GM18861 (cell line): ENCODE data around the gene HRAS.
A peak's percentile ranks its signal among the peaks of the same experiment; 100 is the strongest.

Source experiments
- ATAC-seq: cut with Tn5 transposase; IDR thresholded peaks from one replicate; pipeline ENCODE4 v1.9.1; 2021; ENCODE audit not compliant: unreplicated experiment

HRAS gene

DNA sequence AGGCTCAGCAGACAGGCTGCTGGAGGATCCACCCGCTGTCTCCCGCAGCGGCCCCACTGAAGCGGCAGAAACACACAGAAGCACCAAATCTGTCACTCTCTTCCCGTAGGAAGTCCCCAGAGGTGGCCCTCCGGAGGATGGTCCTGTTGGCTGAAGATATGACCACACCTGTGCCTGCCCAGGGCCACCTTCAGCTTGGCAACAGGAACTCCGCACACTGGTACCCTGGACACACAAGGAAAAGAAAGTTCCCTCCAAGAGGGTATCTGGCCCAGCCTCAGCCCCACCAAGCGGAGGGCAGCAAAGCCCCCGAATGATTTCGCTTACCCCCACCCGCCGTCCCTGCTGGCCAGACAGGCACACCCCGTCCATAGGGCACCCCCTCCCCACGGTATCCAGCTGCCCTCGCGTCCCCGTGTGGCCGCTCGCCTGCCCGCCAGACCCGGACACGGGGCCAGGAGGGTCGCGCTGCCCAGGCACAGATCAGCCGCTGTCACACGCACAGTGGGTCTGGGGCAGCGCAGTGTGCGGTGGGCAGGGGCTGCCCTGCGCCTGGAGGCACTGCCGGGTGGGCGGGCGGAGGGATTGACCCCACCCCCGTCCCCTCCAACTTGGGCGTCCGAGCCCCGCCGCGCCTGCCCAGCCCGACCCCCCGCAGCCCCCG is 32.4 kb upstream of the HRAS start:
- peak; percentile 5 for ATAC-seq

DNA sequence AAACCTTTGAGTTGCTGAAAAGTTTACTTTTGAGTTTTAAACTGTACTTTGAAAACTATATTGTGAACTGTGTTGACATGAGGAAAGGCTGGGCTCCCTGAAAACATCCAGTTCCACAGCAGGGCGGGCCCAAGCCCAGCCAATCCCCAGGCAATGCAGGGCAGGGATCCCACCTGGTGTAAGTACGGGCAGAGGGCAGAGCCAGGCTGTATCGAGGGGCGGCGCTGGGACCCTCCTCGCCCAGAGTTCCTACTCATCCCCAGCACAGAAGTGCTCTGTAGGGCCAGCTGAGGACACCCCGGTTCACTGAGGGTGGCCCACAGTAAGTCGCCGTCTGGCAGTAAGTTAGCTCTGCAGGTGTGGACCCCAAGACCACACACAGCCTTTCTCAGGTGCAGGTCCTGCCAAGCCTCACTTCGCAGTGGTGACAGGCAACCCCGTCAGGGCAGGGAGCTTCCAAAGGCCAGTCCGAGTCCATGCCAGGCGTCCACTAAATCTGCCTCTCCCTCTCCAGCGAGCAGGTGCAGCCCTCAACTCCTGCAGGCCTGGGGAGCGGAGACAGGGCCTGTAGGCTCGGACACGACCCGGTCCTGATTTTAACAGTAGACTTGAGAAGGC is 31.7 kb upstream of the HRAS start:
- no peak for ATAC-seq

DNA sequence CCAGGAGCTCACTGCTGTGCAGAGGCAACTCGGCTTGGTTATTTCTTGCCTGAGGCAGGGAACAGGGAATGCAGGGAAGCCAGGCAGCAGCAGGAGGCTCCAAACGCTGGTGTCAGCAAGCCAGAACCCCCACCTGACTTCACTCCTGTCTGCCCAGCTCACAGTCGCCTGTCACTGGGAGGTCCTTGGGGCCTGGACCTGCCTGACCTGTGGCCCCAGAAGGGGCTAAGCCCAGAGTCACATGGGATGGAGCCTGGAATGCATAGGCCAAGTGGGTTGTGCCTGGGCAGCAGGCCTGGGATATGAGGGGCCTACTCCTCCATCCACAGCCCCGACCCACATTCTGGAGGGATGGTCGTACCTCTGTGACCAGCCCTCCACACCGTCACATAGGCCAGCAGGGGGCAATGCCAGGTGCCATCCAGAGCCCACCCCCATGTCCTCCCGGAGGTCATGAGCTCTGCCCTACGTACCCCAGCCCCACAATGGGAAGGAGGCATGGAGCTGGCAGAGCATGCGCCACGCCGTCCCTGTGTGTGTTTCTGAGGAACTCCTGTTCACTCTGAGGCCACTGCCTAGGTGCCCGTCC is 30.6 kb upstream of the HRAS start:
- no peak for ATAC-seq

DNA sequence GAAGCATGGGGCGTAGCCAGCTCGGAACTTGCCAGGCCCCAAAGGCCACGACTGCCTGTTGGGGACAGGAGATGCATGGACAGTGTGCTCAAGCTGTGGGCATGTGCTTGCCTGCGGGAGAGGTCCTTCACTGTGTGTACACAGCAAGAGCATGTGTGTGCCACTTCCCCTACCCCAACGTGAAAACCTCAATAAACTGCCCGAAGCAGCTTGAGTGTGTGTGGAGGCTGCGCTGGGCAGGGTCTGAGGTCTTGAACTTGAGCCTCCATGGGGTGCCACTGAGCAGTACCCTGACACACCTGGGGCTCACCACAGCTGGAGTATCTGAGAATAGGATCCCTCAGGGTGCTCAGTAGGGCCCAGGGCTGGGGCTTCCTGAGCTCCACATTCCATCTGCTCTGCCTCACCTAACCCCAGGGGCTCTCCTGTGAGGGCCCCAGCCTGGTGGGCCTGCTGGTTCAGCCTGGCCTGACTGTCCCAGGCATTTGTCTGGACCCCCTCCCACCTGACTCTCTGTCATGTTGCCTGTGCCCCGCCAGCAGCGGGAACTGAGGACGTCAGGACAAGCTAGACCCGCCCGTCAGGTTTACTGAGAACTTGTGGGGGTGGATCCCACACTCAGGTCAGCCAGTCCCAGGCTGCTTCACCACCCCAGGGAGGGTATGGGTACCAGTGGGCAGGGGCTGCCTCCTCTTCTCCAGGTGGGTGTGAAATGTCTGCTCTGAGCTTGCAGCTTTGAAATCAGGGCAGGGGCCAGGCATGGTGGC is 28.6 kb upstream of the HRAS start:
- no peak for ATAC-seq

- no peak for ATAC-seq
These were observed 27.9 kb upstream of the HRAS start for GRCh38 chr11:563066-563811.

DNA sequence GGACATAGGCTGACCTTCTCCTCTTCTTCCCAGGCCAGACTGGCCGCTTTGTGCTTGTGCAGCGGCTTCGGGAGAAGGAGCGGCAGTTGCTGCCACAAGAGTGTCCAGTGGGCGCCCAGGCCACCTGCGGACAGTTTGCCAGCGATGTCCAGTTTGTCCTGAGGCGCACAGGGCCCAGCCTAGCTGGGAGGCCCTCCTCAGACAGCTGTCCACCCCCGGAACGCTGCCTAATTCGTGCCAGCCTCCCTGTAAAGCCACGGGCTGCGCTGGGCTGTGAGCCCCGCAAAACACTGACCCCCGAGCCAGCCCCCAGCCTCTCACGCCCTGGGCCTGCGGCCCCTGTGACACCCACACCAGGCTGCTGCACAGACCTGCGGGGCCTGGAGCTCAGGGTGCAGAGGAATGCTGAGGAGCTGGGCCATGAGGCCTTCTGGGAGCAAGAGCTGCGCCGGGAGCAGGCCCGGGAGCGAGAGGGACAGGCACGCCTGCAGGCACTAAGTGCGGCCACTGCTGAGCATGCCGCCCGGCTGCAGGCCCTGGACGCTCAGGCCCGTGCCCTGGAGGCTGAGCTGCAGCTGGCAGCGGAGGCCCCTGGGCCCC is 26.8 kb upstream of the HRAS start:
- no peak for ATAC-seq

DNA sequence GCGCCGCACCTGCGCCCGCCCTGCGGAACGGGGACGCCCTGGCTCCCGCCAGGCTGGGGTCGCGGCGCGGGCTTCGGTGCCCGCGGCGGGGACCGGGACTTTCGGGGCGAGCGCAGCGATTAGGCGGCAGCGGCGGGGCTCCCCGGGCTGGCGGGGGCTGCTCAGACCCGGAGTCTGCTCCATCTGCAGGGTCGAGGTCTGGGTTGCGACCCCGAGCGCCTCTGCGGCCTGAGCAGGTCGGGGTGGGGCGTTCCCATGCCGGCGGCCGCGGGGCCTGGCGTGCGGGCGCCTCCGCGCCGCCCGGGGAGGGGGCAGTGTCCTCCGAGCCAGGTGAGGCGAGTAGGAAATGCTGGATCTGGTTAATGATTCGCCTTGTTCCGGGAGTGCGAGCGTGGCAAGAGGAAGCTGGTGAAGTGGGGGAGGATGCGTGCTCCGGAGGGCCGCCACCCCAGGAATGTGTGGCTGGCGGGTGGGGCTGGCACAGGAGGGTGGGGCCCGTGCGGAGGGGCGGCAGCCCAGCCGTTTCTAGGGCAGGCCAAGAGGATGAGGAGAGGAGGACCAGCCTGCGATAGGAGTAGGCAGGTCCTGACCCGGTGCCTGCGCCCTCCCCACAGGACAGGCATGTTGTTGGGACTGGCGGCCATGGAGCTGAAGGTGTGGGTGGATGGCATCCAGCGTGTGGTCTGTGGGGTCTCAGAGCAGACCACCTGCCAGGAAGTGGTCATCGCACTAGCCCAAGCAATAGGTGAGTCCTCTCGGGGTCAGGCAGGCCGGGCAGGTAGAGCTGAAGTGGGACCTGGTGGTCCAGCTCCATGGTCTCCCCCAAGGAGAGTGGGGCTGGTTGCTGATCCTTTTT is 26.0 kb upstream of the HRAS start:
- peak; percentile 21 for ATAC-seq

- ATAC-seq, result peak; percentile 57
These were observed 25.1 kb upstream of the HRAS start, which contains the start of the genes LMNTD2 and RASSF7 for GRCh38 chr11:560305-561147. TSS of gene LMNTD2 (minus strand) at chr11:560738. CDS start at chr11:560716, 22 bp downstream. TSS of gene RASSF7 (plus strand) at chr11:560970. CDS start at chr11:561769, 799 bp downstream.

DNA sequence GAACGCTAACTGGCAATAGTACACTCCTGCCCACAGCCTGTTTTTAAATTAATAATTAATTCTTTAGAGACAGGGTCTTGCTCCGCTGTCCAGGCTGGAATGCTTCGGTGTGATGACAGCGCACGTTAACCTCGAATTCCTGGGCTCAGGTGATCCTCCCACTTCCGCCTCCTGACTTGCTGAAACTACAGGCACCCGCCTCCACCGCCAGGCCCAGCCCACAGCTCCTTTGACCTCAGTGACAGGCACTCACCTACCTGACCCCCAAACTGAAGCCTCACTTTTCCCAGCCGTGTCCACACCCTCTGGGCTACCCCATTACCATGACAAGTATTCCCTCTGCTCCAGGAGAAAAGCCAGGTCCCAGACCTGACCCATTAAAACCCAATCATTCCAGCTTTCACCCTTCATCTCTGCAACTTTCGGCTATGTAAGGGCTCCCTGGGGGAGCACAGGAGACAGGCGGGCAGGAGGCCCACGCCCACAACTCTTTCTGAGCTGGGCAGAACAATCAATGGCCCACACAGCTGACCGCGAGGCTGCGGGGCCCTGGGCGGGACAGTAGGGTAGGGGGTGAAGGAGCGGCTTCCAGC is 24.4 kb upstream of the HRAS start:
- ATAC-seq, result no peak

GRCh38 chr11:559020-559620 is 23.7 kb upstream of the HRAS start:
- no peak for ATAC-seq

DNA sequence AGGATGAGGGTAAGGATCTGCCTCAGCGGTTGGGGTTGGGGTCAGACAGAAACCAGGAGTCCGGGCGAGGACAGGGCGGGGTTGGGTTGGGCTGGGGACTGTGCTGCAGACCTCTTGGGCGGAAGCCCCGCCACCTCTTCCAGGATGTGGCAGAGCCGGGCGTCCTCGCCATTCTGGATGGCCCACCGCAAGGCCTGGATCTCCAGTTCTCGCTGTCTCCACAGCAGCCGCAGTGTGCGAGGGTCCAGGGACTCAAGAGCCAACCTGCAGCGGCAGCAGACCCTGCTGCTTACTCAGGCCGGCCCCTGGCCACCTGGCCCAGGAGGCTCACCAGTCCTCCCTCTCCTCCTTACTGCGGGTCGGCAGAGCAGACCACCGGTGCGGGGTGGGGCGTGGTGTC is 23.1 kb upstream of the HRAS start:
- ATAC-seq, result no peak

GRCh38 chr11:557328-558132 is 22.2 kb upstream of the HRAS start:
- ATAC-seq, result no peak

- no peak for ATAC-seq
These were observed 21.4 kb upstream of the HRAS start for GRCh38 chr11:556662-557256.

DNA sequence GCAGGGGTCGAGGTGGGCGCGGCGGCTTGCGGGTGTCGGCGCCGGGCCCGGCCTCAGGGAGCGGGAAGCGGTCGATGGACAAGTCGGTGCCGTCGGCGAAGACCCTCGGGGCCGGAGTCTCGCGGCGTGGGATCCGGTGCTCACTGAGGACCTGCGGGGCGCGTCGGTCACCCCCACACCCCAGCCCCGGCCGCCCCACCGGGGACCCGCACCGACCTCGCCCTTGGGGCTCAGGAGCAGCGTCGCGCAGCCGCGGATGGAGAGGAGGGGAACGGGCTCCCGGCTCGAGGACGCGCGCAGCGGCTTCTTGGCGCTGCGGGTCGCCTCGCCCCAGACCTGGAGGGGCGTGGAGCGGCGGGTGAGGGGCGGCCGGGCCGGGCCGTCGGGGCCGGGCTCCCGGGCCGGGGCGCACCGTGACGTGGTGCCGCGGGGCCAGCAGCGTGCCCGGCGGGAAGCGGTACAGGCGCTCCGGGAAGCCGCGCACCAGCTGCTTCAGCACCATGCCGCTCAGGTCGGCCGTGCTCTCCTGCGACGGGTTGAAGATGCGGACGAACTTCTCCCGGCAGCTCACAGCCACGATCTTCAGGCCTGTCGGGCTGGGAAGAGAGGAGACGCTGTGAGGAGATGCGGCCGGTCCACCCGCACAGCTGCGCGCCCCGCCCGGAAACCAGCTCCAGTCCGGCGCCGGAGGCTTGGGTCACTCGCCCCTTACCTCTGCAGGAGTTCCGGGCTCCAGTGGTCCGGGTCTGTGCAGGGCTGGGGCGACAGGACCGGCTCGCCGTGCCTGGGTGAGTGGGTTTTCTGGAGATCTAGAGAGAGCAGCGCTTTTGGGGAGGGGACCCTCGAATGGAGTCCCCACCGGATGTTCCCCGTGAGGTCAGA is 20.6 kb upstream of the HRAS start:
- ATAC-seq, result no peak

- ATAC-seq, result no peak
These were observed 19.9 kb upstream of the HRAS start for GRCh38 chr11:555227-555779.
